Measurements from ENCODE around the gene TMC1.

- TF ChIP-seq CTCF (IDR thresholded peaks at IDR 0.05; ENCODE audit: low read depth, low read length) (no peak), EZH2phosphoT487 (IDR thresholded peaks at IDR 0.05; ENCODE audit: low read depth) (no peak)
Observed at GRCh38 chr9:72808446-72808768, 287.0 kb downstream of the TMC1 start.

Measured in OCI-LY3 (cell line).